Parathyroid adenoma (tissue), 2 donors: Measurements from ENCODE around the gene MLLT3.

Experiments used
- H2AFZ ChIP-seq: fragments of 300-600 bp; sonication (generic); one replicate; pipeline ENCODE4 v1.7.0; 2017; ENCODE audit warnings: antibody characterized with exemption, mild to moderate bottlenecking
- H3K27ac ChIP-seq: fragments of 300-600 bp; sonication (generic); one replicate; pipeline ENCODE4 v1.7.0; 2017
- H3K27me3 ChIP-seq: fragments of 300-600 bp; sonication (generic); one replicate; pipeline ENCODE4 v1.7.0; 2017; ENCODE audit warnings: low read length; ENCODE audit not compliant: control insufficient read depth, insufficient read depth
- H3K36me3 ChIP-seq: fragments of 300-600 bp; sonication (generic); one replicate; pipeline ENCODE4 v1.7.0; 2017; ENCODE audit warnings: low read length; ENCODE audit not compliant: control insufficient read depth, insufficient read depth
- H3K4me1 ChIP-seq: fragments of 300-600 bp; sonication (generic); one replicate; pipeline ENCODE4 v1.7.0; 2017; ENCODE audit warnings: control low read depth
- H3K4me2 ChIP-seq: fragments of 300-600 bp; sonication (generic); one replicate; pipeline ENCODE4 v1.7.0; 2017; ENCODE audit warnings: low read length
- H3K4me3 ChIP-seq: fragments of 300-600 bp; sonication (generic); one replicate; pipeline ENCODE4 v1.7.0; 2017; ENCODE audit warnings: low read depth, low read length
- H3K79me2 ChIP-seq: fragments of 300-600 bp; sonication (generic); one replicate; pipeline ENCODE4 v1.7.0; 2017; ENCODE audit warnings: control low read depth
- H3K9ac ChIP-seq: fragments of 300-600 bp; sonication (generic); one replicate; pipeline ENCODE4 v1.7.0; 2017; ENCODE audit warnings: mild to moderate bottlenecking
- H3K9me3 ChIP-seq: fragments of 300-600 bp; sonication (generic); one replicate; pipeline ENCODE4 v1.7.0; 2017; ENCODE audit warnings: low read length; ENCODE audit not compliant: control insufficient read depth
- TF ChIP-seq, protein P1 (sequence below): fragments of 300-600 bp; sonication (generic); IDR thresholded peaks from one replicate; pipeline ENCODE4 v1.7.0; 2017; ENCODE audit warnings: antibody characterized with exemption, mild to moderate bottlenecking
- donor health status: primary hyperparathyroidism.

The MLLT3 gene

GRCh38 chr9:20363233-20363632 lies 259.1 kb downstream of the MLLT3 start:
- no peaks in the 10 kb centered on the region for H3K79me2 ChIP-seq
- H3K4me3 ChIP-seq = no peak overlapping the region

DNA sequence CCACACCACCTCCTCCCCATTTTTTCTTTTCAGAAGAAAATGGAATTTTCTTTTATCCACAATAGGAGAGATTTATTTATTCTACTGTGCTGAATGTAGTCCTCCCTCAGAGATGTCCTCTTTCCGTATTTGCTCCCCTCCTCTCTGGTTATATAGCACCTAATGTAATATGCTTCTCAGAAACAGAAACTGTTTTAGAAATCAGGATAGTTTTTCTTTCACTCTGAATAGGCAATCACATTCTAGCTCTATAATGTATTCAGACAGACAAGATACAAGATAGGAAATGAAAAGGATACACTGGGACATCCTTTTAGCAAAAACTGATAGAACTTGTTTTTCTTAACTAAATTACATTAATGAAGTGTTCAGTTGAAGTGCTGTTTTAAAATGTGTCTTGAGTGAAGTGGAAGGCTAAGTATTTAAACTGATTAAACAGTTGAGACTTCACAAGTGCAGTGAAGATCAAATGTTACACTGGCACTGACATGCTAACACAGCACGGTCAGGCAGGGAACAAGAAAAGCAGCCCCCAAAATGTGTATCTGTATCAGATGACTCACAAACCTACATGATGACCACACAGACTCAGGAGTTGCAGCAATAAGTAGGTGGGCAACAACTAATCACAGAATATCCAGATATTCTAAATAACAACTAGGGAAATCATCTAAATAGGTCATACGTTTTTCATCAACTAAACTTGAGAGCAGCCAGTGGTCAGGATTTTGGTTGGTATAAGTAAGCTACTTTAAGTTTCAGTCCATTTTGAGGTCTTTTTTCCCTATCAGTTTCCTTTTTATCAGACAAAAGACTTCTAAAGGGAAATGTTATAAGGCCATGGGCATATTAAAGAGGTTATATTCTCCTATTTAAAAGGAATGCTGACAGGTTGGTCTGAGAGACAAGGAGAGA lies 260.4 kb downstream of the MLLT3 start:
- no peaks in the 10 kb centered on the region for H3K9me3 ChIP-seq
- H3K79me2 ChIP-seq = no peaks in the 10 kb centered on the region
- no peaks in the 10 kb centered on the region for H3K36me3 ChIP-seq
- no peak overlapping the region for H3K4me2 ChIP-seq
- H3K4me1 ChIP-seq = peaks cover 3% of the 10 kb centered on the region
- no peak overlapping the region for H3K4me3 ChIP-seq
- no peak overlapping the region for H3K9ac ChIP-seq
- H2AFZ ChIP-seq = no peak overlapping the region
- TF ChIP-seq, protein P1, sequence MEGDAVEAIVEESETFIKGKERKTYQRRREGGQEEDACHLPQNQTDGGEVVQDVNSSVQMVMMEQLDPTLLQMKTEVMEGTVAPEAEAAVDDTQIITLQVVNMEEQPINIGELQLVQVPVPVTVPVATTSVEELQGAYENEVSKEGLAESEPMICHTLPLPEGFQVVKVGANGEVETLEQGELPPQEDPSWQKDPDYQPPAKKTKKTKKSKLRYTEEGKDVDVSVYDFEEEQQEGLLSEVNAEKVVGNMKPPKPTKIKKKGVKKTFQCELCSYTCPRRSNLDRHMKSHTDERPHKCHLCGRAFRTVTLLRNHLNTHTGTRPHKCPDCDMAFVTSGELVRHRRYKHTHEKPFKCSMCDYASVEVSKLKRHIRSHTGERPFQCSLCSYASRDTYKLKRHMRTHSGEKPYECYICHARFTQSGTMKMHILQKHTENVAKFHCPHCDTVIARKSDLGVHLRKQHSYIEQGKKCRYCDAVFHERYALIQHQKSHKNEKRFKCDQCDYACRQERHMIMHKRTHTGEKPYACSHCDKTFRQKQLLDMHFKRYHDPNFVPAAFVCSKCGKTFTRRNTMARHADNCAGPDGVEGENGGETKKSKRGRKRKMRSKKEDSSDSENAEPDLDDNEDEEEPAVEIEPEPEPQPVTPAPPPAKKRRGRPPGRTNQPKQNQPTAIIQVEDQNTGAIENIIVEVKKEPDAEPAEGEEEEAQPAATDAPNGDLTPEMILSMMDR = no peak
- no peak overlapping the region for H3K27ac ChIP-seq
- H3K27me3 ChIP-seq = no peaks in the 10 kb centered on the region

More at GRCh38 chr9:20363233-20363632, 259.1 kb downstream of the MLLT3 start:
- Histone ChIP-seq H3K4me2 (no peak overlapping the region), H2AFZ (no peak overlapping the region), H3K9me3 (no peaks in the 10 kb centered on the region), H3K4me1 (peaks cover 3% of the 10 kb centered on the region), H3K36me3 (no peaks in the 10 kb centered on the region), H3K9ac (no peak overlapping the region), H3K27ac (no peak overlapping the region), H3K27me3 (no peaks in the 10 kb centered on the region)
- TF ChIP-seq, protein P1 = no peak

- H3K4me1 ChIP-seq = peaks cover 3% of the 10 kb centered on the region
- H3K4me3 ChIP-seq = no peak overlapping the region
- no peak overlapping the region for H3K9ac ChIP-seq
- no peaks in the 10 kb centered on the region for H3K9me3 ChIP-seq
- H3K27ac ChIP-seq = no peak overlapping the region
- no peak overlapping the region for H3K4me2 ChIP-seq
- no peaks in the 10 kb centered on the region for H3K79me2 ChIP-seq
- no peaks in the 10 kb centered on the region for H3K27me3 ChIP-seq
- no peaks in the 10 kb centered on the region for H3K36me3 ChIP-seq
- H2AFZ ChIP-seq = no peak overlapping the region
- TF ChIP-seq, protein P1 = no peak
These were observed 261.1 kb downstream of the MLLT3 start for GRCh38 chr9:20361229-20361628.

- Histone ChIP-seq H3K36me3 (no peaks in the 10 kb centered on the region), H3K9me3 (no peaks in the 10 kb centered on the region), H3K4me2 (no peak overlapping the region), H3K4me1 (no peaks in the 10 kb centered on the region), H3K9ac (no peak overlapping the region), H3K27ac (no peak overlapping the region), H3K27me3 (no peaks in the 10 kb centered on the region), H2AFZ (no peak overlapping the region), H3K79me2 (no peaks in the 10 kb centered on the region), H3K4me3 (no peak overlapping the region)
- TF ChIP-seq, protein P1 = no peak
These were observed 264.1 kb downstream of the MLLT3 start for GRCh38 chr9:20358207-20358606.
